ENCODE data around the gene MGME1.
"Not testable (repeated sequence)": the region's sequence is repeated elsewhere in the genome, so short reads cannot be mapped to it uniquely, and the experiment has no call there.

The MGME1 gene

DNA sequence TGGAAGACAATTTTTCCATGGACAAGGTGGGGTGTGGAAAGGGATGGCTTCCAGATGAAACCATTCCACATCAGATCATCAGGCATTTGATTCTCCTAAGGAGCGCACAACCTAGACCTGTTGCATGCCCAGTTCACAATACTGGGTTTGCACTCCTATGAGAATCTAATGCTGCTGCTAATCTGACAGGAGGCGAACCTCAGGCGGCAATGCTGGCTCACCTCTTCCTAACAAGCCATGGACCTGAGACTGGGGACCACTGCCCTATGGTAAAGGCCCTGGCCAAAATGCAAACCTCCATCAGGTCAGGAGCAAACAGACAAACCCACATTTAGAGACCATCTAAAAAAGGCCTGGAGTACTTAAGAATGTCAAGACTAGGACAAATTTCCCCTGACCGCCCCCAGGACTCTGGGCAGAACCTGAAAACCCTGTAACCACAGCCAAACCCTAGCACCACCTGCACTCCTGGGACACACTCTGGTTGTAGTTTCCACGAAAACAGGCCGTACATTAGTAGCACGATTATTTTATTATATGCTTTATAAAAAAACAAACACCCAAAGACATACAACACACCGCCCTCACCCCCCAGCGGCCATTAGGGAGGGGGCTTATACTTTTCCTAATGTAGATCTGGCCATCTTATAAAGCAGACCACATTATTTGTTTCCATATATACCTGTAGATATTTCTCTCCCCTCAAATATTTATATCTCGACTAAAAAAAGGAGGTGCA is 27.6 kb upstream of the MGME1 start:
- DNase-seq = no peak

- no peak for DNase-seq
Measured at GRCh38 chr20:17941826-17942196, 27.0 kb upstream of the MGME1 start.

DNA sequence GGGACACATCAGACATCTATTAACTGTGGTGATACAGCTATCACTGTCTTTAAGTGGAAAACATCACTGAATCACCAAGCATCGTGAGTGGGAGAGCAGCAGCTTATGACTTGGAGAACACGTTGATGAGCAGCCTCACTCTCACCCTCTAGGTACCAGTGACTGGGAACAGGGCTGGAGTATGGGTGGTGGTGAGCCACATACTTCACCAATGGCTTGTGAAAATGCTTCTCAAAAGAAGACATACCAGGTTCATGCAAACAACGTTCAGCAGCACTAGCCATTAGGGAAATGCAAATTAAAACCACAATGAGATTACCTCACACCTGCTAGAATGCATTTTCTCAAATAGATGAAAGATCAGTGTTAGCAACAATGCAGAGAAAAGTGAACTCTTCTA is 25.5 kb upstream of the MGME1 start:
- no peak for DNase-seq

GRCh38 chr20:17944854-17945474 is 23.9 kb upstream of the MGME1 start:
- no peak for DNase-seq

- no peak for DNase-seq
Measured at GRCh38 chr20:17946040-17946439, 22.8 kb upstream of the MGME1 start.

GRCh38 chr20:17946572-17947473 is 22.0 kb upstream of the MGME1 start:
- no peak for DNase-seq

GRCh38 chr20:17947474-17947815 is 21.4 kb upstream of the MGME1 start:
- DNase-seq = no peak

GRCh38 chr20:17948442-17948841 is 20.4 kb upstream of the MGME1 start:
- no peak for DNase-seq

- no peak for DNase-seq
Measured at GRCh38 chr20:17949899-17950298, 18.9 kb upstream of the MGME1 start.

DNA sequence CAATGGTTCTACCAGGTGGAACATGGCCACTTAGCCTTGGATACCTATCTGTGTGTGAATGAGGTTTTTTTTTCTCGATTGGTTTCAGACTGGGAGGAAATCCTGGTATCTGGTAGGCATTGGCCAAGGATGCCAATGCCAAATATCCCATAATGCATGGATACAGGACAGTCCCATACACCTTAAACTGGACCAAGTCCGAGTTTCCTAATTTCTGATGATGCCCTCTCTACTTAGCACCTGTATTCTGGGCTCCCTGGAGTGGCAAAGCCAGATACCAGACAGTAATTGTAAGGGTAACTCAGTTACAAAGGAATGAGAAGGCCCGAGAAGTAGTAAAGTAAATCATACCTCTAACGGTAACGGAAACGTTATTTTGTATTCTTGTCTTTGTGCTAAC is 18.1 kb upstream of the MGME1 start:
- DNase-seq = no peak

DNA sequence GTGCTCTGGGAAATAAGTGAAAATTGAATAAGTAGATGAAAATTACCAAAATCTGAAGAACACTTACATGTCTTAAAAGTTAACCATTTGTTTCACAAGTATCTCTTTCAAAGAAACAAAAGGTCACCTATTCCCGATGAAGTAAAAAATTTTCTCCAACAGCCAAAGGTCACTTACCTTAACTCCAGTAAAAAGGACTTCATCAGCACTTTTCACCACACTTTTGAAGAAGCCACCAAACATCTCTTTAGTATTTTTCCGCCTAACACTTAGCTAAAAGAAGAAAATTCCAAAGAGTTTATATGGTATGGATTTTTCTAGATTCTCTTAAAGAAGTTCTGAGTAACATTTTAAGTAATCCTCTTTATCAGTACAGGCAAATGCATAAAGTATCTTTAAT is 17.5 kb upstream of the MGME1 start:
- no peak for DNase-seq

DNA sequence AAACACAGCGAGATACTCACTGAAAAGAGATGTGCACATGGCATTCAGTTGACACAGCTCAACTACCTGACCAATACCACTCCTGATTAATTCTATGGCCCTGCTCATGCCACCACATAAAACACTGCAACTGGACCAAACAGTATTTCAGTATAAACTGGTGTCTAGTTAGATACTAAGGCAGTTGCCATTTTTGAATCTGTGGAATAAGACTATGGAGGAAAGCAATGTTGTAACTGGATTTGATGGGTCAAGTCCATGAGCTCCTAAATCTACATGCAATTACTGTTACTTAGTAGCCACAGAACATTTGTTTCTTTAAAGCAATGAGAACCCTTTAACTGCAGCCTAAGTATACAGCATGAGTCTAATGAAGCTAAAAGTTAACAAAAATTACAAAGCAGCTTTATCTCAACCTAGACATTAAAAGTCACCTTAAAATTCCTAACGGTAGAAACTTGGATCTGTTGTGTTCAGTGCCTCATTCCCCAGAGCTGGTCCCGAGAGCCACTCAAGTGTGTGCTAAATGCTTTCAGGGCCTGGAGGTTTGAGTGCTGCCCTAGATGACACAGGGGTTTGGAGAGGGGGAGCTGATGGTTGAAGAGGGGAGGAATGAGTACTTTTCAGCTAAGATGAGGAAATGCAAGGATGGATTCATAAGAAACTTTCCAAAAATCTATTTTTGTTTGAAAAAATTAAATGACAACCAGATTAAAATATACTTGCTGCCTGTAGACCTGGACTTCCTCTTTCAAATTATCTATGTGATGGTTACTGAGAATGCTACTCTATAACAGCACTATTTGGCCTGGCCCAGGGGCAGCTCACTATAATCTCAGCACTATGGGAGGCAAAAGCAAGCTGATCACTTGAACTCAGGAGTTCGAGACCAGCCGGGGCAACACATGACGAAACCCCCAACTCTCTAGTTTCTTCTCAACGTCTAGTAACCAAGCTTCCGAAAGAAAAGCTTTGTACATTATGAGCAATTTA is 15.8 kb upstream of the MGME1 start:
- peak; percentile 30 for DNase-seq

DNA sequence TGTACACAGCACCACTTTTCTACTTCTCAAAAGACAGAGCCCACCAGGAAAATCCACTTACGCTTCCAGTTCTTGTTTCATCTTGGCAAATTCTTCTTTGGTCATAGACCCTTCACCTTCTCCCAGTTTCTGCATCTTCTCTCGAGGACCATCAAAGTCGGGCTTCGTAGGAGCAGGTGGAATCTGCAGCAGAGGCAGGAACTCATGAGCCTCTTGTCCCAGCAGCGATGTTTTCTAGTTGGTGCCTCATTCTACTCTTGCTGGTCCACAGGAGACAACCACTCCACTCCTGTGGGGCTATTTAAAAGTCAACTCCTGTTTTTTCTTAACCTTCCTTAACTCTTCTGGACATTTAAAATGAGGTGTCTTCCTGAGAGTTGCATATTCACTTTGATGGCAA is 14.9 kb upstream of the MGME1 start:
- DNase-seq = no peak

DNA sequence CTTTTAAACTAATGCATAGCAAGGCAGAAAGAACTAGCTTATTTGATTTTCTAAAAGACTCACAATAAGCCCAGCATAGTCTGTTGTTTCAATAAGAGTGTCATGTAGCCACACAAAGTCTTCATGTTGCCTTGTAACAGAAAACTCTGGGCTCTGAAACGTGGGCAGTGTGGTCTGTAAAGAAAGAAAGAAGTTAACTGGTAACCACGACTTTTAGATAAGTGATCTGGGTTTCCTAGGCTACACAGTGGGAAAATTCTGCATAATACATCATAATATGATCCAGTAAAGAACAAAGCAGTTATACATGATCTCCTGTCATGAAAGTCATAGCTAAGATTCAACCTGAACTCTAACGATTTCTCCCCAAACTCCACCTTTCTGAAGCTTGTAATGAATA is 13.5 kb upstream of the MGME1 start:
- DNase-seq = no peak

- peak; percentile 37 for DNase-seq
Measured at GRCh38 chr20:17956099-17956685, 12.6 kb upstream of the MGME1 start.

DNA sequence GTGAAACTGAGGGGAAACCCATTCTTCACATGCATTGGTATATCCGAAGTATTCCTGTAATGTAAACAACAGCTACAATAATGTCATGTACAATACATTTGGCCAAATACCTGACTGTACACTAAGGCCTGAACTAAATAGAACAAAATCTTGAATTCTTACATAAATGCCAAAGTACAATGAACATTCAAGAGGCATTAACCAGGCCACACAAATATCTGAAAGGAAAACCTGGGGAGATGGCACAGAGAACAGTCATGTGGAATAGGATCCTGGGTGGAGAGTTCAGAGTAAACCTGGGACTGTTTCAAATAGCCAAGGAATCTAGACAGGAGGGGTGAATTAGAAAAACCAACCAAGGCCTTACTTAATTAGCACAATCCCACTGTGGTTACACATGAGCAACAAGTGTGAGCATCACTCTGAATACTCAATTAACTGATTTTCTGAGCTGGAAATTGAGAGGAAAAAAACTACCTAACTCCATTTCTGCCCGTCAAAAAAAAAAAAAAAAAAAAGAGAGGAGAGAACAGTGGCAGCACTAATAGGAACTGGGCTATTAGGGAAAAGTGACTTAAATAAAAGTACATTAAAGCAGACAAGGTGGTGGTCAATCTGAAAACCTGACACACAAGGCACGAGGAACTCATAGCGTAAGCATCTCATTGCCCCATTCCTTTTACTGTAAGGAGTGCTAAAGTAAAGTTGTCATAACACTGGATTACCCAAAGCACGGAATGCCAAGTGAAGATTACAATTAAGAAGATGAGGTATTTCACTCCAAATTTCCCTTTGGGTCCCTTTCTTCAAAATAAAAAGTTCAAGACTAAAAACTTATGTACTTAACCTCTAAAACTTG is 11.1 kb upstream of the MGME1 start:
- no peak for DNase-seq

DNA sequence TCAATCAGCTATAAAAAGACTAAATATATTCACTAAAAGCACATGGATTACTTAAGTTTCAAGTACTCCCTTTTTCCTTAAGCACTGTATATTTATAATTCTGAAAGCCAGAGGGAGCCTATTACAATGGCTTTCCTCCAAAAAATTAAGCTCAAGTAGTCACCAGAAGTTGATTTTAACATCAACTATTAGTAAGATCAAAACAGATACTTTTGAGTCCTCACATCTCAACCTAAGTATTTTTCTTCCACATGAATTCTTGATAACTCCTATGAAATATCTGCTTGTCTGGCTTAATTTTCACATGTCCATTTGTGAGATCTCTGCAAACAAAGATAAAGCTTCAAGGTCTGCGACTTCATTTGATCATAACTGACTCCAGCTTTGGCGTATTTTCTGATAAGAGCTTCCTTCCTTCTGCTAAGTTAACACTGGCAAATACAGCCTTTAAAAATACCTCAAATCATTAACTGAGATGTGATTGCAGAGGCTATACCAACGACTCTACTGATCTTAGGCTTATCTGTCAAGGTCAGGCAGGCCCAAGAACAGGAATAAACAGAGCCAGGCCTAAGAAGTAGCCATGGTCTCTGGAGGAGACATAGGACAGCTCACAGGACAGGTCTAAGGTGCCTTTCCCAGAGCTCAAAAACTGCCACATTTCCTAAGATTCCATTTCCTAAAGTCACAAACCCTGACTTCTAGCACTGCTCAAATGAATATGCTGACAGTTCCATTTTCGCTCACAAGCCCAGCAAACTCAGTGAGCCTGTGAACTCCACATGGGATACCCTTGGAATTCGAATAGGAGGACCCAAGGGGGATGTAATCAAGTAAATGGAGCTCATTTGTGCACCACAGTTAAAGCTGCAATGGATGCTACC is 10.2 kb upstream of the MGME1 start:
- DNase-seq = peak; percentile 44

DNA sequence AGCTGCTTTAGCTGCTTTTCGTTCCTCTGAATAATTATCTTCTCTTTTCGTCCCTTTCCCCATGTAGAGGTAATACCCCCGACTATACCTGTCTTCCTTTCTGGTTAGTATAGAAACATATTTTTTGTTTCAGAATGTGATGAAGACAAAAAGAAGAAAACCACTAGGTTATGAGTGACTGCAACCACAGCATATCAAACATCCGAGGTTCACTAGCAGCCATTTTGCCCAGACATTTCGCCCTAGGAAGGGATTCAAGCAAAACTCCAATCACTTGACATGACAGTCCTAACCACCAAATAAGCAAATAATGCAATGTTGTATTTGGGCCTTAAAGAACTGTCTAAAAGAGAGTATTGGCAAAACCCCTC is 9.6 kb upstream of the MGME1 start:
- no peak for DNase-seq

GRCh38 chr20:17960400-17960885 is 8.4 kb upstream of the MGME1 start:
- DNase-seq = not testable (repeated sequence)

DNA sequence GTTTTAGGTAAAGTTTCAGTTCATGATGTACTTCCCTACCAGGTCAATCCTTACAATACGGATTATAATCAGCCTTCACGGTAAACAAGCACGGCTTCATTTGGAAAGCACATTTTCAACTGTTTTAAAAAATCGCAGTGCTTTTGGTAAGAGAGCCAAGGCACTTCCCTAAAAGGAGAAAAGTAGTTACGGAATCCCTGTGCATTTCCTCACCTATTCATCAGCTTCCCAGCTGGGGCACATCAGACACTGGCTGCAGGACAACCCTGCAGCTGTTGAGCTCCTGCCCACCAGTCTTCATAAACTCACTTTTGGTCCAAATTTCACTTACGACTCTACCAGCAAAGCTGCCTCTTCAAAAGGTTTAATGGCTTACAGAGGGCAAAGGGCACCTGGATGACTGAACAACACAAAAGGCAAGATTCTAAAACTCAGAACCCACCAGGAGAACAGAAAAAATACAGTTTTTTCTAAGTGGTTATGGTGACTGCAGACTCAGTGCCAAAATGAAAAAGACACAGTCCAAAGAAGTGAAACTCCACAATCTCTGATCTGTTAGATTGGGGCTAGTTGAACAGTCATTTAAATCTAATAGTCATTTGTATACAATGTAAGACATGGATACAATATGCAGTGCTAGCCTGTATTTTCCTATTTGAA is 7.8 kb upstream of the MGME1 start:
- DNase-seq = no peak
